HCT116 (cell line): ENCODE measurements around the gene IMPG2.

ENCODE experiments used
- EZH2 ChIP-seq: fragments of 200-600 bp; sonication (generic); IDR thresholded peaks from 2 replicates; pipeline ENCODE4 v1.6.1; 2017; ENCODE audit warnings: antibody characterized with exemption, mixed run types
- EZH2phosphoT487 ChIP-seq: fragments of 200-600 bp; IDR thresholded peaks from 2 replicates; pipeline ENCODE4 v1.6.1; 2018; ENCODE audit warnings: antibody characterized with exemption, borderline replicate concordance
- POLR2AphosphoS5 ChIP-seq: IDR thresholded peaks from 2 replicates; pipeline ENCODE4 v1.6.1; 2011; ENCODE audit warnings: mild to moderate bottlenecking, low read depth, low read length, moderate library complexity
- SP1 ChIP-seq: IDR thresholded peaks from 2 replicates; pipeline ENCODE4 v1.6.1; 2012; ENCODE audit warnings: low read depth
- YY1 ChIP-seq: IDR thresholded peaks from 2 replicates; pipeline ENCODE4 v1.6.1; 2011; ENCODE audit warnings: low read length, low read depth, moderate library complexity, mild to moderate bottlenecking; ENCODE audit not compliant: insufficient replicate concordance; ENCODE audit errors: extremely low read depth
- ZNF274 ChIP-seq: fragments of 200-500 bp; sonication (Bioruptor generic); IDR thresholded peaks from 2 replicates; pipeline ENCODE4 v1.6.1; 2014; ENCODE audit warnings: mild to moderate bottlenecking, low read depth, low read length, inconsistent platforms
- TF ChIP-seq, protein P1 (sequence below), 3 experiments: fragments of 200-600 bp in 1 of 3; sonication (generic) in 1 of 3; IDR thresholded peaks in 2 of 3; conservative IDR thresholded peaks in 1 of 3; 2 replicates each; pipeline ENCODE4 v1.5.1; 2012 to 2017; ENCODE audit warnings: low read depth in 2 of 3, low read length in 2 of 3, antibody characterized with exemption in 1 of 3, borderline replicate concordance in 1 of 3, control low read depth in 1 of 3, mild to moderate bottlenecking in 1 of 3, mixed read lengths in 1 of 3, mixed run types in 1 of 3, moderate library complexity in 1 of 3; ENCODE audit not compliant: insufficient read depth in 1 of 3

DNA sequence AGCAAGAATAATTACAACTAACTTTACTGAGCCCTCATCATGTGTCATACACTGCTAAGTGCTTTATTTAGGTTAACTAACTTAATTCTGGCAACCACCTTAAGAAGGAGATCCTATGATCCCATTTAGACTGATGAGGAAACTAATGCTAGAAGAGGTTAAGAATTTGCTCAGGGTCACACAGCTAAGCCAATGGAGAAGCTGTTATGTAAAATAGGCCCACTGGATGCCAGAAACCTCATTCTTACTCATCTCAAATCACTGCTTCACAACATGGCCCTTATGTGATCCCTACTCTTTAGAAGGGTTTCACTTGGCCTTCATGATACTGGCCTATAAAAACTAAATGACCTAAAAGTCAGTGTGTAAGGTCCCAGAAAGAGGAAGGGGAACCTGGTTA lies 41.2 kb downstream of the IMPG2 start:
- TF ChIP-seq POLR2AphosphoS5 (no peak), YY1 (no peak), EZH2phosphoT487 (no peak), EZH2 (no peak), ZNF274 (no peak), SP1 (no peak)
- TF ChIP-seq, protein P1, sequence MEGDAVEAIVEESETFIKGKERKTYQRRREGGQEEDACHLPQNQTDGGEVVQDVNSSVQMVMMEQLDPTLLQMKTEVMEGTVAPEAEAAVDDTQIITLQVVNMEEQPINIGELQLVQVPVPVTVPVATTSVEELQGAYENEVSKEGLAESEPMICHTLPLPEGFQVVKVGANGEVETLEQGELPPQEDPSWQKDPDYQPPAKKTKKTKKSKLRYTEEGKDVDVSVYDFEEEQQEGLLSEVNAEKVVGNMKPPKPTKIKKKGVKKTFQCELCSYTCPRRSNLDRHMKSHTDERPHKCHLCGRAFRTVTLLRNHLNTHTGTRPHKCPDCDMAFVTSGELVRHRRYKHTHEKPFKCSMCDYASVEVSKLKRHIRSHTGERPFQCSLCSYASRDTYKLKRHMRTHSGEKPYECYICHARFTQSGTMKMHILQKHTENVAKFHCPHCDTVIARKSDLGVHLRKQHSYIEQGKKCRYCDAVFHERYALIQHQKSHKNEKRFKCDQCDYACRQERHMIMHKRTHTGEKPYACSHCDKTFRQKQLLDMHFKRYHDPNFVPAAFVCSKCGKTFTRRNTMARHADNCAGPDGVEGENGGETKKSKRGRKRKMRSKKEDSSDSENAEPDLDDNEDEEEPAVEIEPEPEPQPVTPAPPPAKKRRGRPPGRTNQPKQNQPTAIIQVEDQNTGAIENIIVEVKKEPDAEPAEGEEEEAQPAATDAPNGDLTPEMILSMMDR (IDR thresholded peaks at IDR 0.05 in 2 of 3, conservative IDR thresholded peaks at IDR 0.05 in 1 of 3; ENCODE audit: borderline replicate concordance in 1 of 3, insufficient read depth in 1 of 3, low read depth in 2 of 3, low read length in 2 of 3) = no peak
